ENCODE measurements around the gene ARMC7.

DNA sequence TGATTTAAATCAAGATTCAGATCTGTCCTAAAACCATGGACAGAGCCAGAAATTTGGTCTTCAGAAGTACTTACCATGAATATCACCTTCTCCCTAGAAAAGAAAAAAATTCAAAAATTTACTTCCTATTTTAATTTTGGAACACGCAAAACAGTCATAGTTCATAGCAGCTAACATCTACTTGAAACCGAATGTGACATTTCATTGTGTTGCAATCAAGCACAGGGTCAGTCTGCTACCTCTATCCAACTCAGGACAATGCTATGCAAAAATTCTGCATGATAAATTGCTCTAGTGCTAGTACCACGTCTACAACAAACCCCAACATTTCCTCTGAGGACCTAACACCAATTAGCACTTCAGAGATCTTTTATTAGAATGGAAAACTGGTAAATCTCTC lies 36.8 kb downstream of the ARMC7 start:
- TF ChIP-seq, protein P1, sequence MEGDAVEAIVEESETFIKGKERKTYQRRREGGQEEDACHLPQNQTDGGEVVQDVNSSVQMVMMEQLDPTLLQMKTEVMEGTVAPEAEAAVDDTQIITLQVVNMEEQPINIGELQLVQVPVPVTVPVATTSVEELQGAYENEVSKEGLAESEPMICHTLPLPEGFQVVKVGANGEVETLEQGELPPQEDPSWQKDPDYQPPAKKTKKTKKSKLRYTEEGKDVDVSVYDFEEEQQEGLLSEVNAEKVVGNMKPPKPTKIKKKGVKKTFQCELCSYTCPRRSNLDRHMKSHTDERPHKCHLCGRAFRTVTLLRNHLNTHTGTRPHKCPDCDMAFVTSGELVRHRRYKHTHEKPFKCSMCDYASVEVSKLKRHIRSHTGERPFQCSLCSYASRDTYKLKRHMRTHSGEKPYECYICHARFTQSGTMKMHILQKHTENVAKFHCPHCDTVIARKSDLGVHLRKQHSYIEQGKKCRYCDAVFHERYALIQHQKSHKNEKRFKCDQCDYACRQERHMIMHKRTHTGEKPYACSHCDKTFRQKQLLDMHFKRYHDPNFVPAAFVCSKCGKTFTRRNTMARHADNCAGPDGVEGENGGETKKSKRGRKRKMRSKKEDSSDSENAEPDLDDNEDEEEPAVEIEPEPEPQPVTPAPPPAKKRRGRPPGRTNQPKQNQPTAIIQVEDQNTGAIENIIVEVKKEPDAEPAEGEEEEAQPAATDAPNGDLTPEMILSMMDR (conservative IDR thresholded peaks at IDR 0.05), result no peak
- TF ChIP-seq EZH2 (IDR thresholded peaks at IDR 0.05; ENCODE audit: low read depth), result no peak
